NCI-H774 (cell line): ENCODE measurements around the gene LMCD1.

Source experiments
- DNase-seq: peaks from one replicate; lab custom pipeline; 2025; lab: John Stamatoyannopoulos, UW

Gene LMCD1

DNA sequence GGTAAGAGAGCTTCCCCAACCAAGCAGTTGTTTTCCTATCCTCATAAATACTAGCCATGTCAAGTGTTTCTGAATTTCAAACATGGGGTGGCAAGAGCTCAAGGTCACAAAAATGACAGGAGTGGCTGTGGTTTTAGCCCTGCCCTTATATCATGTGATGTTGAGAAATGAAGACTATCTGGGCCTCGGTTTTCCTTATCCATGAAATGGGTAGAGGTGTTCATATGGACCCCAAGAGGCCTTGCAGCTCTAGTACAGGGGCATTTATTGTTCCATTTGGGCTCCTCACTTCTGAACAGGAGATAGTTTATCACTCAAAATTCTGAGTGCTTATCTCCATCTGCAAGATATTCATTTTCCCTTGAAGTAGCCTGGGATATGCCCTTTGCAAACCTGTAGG lies 35.8 kb downstream of the LMCD1 start:
- no peak for DNase-seq

DNA sequence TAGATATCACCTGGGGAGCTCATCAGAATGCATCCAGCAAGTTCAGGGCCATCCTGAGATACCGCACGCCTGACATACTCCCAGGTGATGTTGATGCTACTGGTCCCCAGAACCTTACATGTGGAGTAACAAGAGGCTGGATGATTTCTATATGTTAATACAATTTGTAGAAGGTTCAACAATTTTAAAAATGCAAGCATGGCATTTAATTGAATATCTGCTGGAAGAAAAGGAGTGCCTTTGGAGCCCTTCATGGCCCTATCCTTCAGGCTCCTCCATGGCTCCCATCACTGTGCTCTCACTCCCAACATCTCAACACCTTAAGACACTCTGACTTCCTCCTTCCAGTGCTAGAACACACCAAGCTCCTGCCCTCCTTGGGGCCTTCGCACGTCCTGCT lies 36.6 kb downstream of the LMCD1 start:
- DNase-seq, result no peak

DNA sequence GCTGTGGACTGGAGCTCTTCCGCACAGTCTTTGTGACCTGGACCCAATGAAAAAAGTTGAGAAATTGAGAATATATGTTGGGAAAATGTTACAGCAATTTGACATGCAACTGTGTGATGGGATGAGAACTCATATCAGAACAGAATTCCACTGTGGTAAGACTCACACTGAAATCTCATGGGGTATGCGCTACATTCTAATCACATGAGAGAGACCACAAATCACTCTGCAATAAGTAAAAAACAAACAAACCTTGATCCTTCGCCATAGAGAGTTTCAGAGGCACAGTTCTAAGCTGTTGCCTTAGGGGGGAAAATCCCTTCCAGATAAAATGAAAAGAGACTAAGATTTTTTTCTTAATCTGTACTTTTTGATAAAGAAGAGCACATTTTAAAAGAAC lies 37.3 kb downstream of the LMCD1 start:
- DNase-seq, result no peak

DNA sequence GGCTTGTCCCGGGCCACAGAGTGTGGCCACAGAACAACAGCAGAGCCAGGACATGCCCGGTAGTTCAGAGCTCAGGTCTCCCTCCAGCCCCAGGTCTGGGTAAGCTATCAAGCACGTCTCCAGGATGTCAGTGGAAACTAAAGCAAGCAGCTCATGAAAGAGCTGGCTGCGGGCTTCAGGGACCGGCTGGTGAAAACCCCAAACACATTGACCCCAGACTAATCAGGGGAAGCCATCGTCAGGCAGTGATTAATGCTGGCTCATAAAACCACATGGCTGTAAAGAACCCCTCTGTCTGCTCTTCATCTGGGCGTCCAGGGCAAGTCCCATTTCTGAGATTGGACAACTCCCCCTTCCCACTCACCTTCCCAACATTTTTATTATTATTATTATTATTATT lies 37.8 kb downstream of the LMCD1 start:
- DNase-seq, result no peak

DNA sequence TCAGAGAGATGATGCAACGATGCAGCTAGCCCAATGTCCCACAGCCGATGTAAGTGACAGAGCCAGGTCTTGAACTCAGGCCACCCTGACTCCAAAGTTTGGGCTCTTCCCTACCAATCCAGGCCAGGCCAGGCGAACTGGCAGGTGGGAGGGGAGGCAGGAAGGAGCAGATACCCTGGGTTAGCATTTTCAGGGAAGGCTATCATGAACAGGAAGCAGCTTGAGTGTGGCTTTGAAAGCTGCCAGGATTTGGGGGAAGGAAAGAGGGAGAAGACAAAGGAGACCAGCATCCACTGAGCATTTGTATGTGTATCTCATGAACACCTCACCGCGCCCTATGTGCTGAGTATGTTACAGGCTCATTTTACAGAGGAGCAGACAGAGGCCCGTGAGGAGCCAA lies 38.8 kb downstream of the LMCD1 start:
- no peak for DNase-seq

DNA sequence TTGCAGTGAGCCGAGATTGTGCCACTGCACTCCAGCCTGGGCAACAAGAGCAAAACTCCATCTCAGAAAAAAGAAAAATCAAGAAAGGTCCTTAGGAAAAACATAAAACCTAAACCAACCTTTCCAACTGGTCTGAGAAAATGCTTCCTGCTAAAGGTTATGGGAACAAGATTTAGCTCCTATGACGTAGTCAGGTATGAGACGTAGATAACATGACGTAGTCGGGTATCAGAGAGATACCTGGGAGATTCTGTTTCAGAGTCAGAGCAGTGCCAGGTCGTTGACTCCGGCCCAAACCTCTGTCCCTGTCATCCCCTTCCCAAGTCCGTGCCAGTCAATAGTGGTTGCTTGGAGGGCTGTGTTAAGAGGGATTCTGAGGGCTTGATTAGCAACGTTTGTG lies 39.9 kb downstream of the LMCD1 start:
- DNase-seq, result no peak

DNA sequence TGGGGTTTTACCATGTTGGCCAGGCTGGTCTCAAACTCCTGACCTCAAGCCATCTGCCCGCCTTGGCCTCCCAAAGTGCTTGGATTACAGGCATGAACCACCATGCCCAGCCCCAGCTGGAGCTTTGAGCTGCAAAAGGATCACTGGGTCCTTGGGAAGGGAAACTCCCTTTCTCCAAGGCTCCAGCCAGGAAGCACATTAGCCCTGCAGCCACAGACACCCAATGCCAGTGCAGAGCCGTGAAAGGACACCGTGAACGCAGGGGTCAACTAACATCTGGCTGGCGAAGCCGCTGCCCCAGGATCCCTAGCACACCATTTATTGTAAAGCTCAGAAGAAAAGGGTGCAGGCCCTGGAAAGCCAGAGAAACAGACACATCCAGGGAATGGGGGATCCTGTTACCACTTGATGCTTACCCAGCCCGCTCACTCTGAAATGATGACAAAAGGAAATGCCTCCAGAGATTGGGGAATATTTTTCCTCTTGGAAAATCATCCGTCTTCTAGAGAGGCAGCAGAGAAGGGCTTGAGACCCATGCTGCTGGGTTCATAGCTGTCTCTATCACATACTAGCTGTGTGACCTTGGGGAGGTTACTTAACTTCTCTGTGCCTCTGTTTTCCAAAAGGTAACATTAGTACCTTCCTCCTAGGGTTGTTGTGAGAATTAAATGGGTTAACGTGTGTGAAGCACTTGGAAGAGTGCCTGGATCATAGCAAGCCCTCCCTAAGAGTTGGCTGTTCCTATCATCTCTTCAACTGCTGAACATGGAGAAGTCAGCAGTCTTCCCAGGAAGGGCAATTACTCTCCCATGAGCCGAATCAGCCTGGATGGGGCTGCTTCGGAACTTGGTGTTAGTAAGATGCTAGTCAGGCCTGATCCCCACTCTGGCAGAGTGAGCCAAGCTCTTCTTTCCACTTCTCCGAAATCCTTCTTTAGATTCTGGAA lies 40.8 kb downstream of the LMCD1 start:
- no peak for DNase-seq

DNA sequence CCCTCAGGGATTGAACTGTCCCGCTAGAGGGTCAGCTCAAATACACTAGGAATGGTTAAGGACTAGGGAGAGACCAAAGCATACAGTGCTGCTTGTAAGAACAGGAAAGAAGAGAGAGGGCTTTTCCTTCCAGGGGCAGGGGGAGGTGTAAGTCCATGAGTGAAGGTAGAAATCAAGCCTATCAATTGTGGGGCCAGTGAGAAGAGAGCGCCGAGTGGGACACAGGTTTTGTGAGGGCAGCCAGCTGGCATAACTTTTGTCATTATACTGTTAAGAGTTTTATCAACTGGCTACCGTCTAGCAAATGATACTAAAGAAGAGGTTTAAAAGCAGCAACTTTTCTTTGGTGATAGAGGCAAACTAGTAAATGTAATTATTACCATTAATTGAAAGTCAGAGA lies 45.0 kb downstream of the LMCD1 start:
- no peak for DNase-seq

DNA sequence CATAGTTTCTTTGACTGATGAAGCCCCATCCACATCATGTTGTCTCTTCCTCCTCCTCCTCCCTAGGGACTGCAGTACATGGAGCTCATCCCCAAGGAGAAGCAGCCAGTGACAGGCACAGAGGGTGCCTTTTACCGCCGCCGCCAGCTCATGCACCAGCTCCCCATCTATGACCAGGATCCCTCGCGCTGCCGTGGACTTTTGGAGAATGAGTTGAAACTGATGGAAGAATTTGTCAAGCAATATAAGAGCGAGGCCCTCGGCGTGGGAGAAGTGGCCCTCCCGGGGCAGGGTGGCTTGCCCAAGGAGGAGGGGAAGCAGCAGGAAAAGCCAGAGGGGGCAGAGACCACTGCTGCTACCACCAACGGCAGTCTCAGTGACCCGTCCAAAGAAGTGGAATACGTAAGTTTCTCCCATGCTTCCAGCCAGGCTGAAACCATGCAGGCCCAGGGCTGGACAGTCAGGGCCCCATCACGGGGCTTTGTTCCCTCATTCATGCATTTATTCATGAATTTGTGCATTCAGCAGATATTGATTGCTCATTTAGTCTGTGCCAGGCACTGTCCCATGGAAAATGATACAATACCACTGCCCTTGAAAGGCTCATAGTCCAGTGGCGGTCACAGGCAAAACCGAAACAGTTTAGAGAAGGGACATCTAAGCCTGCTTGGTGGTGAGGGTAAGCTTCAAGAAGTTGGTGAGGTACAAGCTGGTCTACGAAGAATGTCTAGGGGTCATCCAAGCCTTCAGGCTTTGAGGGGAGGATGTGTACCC lies 47.1 kb downstream of the LMCD1 start:
- no peak for DNase-seq

DNA sequence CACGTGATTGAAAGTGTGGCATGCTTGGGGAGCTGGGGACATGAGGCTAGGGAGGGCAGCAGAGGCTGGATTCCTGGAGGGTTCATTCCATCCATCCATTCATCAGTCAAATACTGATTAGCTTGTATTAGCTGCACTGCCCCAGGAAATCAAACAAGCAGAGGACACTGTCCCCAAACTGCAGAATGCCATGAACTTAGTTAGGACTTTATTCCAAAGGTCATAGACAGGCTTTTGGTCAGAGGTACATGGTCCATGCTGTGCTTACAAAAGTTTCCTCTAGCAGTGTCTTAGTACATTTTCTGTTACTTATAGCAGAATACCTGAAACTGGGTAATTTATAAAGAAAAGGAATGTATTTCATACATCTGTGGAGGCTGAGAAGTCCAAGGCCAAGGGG lies 47.7 kb downstream of the LMCD1 start:
- no peak for DNase-seq

DNA sequence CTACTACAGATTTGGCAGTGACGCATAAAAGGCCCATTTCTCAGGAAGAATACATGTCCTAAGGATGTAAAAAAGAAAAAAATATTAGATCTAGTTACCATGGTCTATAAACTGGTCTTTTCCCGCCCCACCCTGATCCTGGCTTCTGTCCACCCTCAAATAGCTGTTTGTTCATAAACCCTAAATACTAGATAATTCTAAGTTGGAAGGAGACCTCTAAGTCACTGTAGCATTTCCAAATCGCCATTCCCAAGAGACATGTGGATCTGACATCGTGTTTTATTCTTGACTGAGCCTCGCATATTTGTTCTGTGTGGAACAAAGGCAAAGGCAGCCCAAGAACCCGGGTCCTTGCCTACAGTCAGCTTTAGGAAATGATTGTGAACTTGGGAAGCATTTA lies 49.0 kb downstream of the LMCD1 start:
- DNase-seq, result no peak

DNA sequence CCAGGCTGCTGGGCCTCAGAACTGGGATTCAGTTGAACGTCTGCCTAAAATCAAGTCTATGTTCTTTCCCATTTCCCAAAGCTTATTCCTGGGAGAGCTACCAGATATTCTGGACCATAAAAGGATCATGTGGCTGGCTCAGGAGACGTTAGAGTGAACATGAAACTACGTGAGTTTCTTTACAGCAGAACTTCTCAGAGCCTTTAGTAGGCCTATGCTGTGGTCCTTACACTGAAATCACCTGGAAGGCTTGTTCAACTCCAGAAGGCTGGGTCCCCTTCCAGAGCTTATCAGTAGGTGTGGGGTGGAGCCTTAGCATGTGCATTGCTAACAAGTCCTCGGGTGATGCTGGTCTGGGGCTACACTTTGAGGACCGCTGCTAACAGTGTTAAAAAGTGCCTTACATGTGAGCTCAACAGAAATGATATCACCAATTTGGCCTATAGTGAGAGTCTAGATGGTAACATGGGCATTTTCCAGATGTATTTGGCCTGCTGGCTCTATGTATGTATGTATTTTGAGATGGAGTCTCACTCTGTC lies 50.7 kb downstream of the LMCD1 start:
- DNase-seq, result no peak

DNA sequence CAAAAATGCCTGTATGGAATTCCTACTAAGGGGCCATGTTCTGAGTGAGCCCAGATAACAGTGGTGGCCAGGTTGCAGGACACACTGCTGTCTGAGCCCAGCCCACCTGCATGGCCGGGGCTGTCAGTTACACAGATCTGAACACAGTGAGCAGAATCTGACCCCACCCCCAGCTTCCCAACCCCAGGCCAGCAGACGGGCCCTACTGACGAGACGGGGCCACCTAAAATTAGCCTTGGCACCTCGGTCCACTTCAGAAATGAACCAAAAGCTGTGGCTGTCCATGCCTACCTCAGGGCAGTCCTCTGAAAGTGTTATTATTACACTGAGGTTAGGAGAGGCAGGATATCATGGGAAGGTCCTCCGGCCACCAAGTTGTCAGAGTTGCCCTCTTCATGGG lies 51.8 kb downstream of the LMCD1 start:
- DNase-seq, result no peak

DNA sequence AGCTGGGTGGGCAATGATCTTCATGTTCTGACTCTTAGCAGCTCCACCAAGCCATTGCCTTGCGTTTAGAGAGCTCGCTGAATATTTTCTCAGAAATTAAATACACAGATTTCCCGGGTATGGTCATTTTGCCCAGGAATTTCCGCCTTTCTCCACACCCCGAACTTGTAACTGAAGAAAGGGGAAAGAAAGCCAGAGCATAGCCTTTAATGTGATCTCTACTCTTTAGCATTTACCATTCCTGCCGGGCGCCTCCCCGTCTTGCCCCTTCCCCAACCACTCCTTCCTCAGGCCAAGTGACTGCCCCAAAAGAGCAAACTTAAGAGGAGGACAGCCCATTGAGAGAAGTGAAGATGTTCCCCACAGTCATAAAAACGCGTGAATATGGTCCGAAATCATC lies 53.1 kb downstream of the LMCD1 start:
- DNase-seq, result no peak

DNA sequence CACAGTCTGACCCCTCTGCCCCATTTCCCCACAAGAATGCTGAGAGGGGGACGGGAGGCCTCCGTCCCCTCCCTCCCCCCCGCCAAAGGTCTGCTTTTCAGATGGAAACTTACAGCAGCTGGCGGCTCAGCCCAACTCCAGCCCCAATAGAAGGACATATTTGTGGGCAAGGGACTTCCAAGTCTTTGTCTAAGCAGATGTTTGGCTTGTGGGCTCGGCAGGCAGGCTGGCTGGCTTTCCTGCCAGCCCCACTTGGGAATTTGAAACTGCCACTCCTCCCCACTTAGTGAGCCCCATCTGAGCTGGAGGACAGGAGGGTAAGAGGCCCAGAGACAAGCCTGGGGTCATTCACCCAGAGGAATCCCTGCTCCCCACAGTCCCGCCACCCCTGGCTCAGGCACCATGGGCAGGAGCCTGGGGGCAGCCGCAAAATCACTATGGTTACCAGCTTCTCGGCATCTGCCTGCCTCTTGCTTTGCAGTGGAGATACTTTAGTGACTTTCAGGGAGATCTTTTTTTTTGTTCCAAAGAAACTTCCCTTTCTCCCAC lies 53.6 kb downstream of the LMCD1 start:
- no peak for DNase-seq

DNA sequence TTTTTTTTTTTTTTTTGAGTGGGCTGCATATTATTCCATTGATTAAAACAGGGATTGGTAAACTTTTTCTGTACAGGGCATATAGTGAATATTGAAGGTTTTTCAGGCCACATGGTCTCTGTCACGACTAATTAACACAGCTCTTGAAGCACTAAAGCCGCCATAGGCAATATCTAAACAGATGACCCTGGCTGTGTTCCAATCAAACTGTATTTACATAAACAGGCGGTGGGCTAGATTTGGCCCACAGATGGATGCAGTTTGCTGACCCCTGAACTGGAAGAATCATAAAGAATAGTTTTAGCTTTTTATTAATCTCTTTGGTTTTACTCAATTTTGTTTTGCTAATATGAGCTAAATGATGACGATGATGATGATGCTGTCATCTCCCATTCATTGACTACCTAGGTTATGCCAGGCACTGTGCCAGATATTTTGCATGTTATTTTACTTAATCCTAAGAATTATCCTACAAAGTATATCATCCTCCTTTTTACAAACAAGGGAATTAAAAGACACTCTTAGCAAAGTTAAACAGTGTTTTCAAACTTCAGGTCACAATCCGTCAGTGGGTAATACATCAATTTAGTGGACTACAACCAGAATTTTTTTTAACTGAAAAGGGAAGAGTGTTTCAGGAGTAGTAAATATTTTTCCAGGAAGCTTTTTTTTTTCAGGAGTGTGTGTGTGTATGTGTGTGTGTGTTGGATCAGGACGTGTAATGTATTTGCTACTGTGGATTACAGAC lies 54.3 kb downstream of the LMCD1 start:
- no peak for DNase-seq

DNA sequence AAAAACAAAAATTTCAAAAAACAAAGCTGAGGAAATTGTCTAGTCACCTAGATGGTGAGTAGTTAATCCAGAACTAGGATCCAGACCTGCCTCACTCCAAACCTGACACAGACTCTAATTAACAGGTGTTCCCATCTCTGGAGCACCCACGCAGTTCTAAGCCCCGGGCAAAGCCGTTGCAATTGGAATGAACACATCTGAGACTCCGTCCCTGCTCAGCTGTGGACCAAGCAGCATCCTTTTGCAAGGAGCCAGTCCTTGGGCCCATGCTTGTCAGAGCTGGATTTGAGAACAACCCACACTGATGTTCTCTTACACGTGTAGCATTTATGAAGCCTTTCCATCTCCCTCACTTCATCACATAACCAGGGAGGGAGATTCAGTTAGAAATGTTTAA lies 54.8 kb downstream of the LMCD1 start:
- DNase-seq, result no peak

DNA sequence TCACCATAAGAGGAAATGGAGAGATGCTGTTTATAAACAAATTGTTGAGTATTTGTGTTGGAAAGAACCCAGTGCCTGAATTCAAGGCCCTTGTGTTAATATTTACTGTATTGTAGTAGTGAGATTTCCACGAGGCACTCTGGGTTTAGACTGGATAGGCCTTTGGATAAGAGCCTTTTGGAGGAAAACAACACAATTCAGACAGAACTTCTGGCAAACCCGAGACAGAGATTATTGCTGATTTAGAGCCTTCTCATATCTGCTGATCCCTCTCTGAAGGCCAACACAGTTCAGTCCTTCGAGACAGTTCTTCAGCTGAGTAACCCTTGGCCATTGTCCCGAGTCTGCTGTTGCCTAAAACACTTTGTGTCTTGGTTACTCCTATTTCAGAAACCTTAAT lies 55.7 kb downstream of the LMCD1 start:
- DNase-seq, result no peak

DNA sequence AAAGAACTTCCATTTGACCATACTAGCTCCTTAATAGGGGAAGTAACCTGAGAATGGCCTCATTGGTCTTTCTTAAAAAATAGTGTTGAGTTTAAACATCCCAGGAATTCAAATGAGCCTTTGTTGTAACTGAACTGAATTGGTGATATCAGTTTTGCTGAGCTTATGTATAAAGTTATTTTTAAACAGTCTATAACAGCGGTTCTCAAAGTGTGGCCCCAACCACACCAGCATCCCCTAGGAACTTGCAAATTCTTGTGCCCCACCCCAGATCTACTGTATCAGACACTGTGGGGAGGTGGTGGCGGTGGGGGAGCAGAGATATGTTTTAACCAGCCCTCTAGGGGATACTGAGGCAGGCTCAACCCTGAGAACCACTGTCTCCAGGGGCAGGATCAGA lies 57.0 kb downstream of the LMCD1 start:
- no peak for DNase-seq

DNA sequence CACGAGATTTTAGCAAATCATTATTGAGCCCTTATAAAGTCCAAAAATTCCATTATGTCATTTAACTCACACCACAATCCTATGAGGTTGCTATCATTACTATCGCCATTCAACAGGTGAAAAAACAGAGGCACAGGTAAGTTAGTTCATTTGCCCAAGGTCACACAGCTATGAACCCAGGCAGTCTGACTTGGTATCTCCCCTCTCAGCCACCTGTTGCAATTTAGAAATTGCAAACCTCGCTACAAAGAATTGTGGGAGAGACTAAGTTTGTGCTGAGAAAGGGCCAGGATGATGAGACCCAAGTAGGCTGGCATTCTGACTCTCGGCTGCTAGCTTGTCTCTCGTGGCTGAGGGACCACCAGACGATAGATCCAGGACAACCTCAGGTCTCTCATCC lies 57.7 kb downstream of the LMCD1 start:
- no peak for DNase-seq

DNA sequence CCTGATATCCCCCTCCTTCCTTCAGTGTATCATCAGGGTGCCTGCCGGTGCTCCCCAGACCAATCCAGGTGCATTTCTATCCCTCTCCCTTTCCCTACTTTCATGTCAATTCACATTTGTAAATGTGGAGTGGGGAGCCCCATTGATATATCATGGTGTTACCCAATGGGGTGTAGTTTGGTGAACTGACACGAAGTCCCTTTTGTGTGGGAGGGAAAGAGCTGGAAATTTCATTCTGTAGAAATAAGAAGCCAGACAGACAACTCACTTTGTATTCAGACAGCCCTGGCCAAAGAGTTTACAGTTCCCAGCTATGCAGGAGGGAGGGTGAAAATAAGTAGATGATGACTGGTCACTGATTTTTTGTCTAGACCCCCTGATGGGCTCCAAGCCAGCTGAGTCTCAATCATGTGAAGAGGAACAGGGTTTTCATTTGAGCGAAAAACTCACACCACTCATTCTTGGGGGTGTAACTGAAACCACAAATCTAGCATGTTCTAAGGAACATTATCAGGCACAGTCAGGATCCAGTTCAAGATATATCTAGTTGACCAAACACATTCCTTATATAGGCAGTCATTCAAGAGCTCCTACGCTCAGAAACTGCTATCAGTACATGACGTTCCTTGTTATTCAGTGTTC lies 58.9 kb downstream of the LMCD1 start:
- DNase-seq, result no peak

DNA sequence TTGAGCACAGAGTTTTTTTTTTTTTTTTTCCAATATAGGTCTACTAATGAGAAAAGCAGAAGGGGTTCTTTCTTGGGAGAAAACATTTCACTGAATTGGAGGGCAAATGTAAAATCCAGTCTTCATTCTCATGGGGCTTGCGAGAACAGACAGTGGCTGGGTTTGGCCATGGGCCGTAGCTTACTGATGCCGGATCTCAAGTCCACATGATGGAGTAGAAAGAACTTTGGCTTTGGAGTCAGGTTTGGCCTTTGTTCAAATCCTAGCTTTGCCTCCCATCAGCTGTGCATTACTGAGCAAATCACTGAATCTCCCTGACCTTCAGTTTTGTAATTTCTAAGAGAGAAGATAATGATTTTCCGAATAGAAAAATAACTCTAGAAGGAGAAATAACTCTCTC lies 59.7 kb downstream of the LMCD1 start:
- DNase-seq, result no peak
